HL-60/S4 (cell line): ENCODE data around the gene MAP2K7.
"Not testable (repeated sequence)": the region's sequence is repeated elsewhere in the genome, so short reads cannot be mapped to it uniquely, and the experiment has no call there.

ENCODE experiments used
- in situ Hi-C: fragments of 300-500 bp; cut with MboI; formaldehyde crosslinking; loops from 2 replicates; pipeline ENCODE4 v1.14.3; 2022; ENCODE audit warnings: low sequenced_read_pairs

The MAP2K7 gene

DNA sequence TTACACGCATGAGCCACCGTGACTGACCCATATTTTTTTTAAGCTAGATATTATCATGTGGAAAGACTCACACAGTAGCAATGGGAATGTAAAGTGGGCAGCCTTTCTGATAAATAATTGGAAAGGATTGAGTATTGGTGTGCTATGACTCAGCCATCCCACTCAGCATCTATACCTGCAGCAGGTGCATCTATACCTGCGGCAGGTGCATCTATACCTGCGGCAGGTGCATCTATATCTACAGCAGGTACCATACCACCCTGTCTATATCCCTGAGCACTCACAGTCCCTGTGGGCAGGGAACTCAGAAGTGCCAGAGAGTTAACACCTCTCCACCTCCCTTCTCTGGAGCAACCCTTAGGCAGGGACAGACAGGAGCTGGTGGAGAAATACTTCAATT, 20.6 kb upstream of the MAP2K7 start:
- in situ Hi-C loops: no loop called here

DNA sequence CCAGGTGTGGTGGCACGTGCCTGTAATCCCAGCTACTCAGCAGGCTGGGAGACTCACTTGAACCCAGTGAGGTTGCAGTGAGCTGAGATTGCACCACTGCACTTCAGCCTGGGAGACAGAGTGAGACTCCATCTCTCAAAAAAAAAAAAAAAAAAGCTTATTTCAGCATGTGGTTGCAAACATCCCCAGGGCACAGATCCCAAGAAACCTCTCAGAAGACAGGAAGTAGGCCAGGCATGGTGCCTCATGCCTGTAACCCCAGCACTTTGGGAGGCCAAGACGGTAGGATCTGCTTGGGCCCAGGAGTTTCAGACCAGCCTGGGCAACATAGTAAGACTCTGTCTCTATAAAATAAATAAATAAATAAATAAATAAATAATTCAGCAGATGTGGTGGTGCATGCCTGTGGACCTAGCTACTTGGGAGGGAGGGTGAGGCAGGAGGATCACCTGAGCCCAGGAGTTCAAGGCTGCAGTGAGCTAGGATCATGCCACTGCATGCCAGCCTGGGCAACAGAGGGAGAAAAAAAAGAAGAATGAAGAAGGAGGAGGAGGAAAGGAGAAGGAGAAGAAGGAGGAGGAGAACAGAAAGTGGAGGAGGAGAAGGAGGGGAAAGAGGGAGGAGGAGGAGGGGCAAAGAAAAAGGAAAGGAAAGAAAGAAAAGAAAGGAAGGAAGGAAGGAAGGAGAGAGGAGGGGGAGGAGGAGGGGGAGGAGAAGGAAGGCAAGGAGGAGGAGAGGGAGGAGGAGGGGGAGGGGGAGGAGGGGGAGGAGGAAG, 19.7 kb upstream of the MAP2K7 start:
- in situ Hi-C loops: no loop called here

- in situ Hi-C loops: no loop called here
Observed at GRCh38 chr19:7885818-7886217, 17.9 kb upstream of the MAP2K7 start.

GRCh38 chr19:7887408-7888144, 16.1 kb upstream of the MAP2K7 start:
- in situ Hi-C loops: no loop called here

DNA sequence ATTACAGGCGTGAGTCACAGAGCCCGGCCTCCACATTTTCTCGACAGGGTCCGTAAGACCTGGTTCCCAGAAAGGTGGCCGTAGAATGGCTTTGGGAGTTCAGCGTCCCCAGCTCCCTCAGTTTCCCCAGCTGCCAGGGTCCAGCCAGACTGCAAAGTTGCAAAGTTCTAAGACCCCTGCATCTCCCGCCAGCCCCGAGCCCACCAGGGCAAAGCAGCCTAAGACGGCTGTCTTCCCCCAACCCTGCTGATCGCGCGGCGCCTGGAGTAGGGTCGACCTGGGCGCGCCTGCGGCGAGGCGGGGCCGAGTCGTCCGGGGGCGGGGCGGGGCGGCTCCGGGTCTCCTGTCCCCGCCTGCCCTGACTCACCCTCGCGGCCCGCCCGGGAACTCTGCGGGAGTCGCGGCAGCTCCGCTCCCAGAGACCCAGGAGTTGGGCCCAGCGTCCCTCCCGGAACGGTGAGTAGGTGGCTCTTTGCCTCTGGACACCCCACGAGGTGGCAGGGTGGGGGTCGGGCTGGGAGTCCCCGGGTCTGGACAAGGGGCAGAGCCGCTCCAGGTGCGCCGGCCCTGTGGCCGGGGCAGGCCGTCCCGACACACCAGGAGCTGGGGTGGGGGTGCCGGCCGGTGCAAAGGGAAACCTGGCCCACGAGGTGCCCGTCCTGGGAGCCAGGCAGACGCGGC, 15.4 kb upstream of the MAP2K7 start, which contains the start of gene LRRC8E:
LRRC8E (plus strand) TSS at position 366 of the 681 bp plus-strand sequence. CDS start 7,094 bp downstream, outside the sequence.
- in situ Hi-C loops: no loop called here

DNA sequence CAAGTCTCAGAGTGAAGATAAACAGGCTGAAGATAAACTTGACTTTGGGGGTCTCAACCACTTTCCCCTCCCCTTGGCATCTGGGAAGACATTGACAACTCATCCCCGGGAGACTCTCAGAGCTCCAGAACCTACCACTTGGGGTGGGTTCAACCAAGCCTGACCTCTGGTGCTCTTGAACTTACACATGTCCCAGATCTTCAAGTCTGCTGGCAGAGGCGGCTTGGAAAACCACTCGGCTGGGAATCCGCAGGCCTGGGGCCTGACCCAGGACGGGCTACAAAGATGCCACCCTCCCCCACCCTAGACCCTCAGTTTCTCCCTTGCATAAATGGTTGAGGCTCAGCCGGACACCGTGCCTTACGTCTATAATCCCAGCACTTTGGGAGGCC, 14.9 kb upstream of the MAP2K7 start:
- in situ Hi-C loops: no loop called here

- in situ Hi-C loops: not testable (repeated sequence)
Observed at GRCh38 chr19:7893362-7894101, 10.1 kb upstream of the MAP2K7 start.

DNA sequence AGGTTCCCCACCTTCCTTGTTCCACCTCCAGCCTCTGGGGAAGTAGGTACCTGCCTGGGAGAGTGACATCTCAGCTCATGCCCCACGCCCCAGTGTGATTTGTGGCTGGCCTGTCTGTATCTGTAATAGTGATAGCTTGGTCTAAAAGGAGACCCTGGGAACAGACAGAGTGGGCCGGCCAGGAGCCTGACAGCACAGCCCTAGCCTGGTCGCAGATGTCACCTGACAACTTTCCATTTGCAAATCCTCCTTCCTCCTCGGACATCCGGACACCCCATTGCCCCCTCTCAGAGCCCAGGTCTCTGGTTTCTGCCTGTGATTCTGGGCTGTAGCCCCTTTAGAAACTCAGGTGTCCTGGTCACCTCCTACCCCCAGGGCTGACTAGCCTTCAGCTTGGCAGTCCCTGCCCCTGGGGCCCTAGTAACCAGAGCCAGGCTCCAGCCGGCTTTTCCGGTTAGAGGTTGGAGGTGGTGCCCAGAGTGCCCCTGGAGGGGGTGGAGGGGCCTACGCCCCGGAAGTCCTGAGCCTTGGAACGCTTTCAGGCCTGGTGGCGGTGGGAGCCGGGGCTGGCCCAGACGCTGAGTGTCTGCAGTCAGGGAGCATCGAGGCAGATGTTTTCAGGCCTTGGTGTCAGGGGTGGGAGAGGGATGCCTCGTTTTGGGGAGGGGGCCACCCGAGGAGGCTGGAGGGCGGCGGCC, 8.9 kb upstream of the MAP2K7 start:
- in situ Hi-C loops: no loop called here

DNA sequence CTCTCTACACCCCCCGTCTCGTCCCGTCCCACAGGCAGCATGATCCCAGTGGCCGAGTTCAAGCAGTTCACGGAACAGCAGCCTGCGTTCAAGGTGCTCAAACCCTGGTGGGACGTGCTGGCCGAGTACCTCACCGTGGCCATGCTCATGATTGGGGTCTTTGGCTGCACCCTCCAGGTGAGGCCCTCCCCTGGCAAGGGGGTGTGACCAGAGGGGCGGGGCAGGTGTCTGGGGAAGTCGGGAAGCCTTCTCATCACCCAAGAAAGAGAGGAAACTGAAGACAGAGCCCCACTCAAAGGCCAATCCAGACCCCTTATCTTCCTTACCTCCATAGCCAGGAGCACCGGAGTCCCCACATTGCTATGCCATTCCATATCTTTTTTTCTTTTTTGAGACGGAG, 8.1 kb upstream of the MAP2K7 start:
- in situ Hi-C loops: no loop called here

- in situ Hi-C loops: no loop called here
Observed at GRCh38 chr19:7897292-7897691, 6.4 kb upstream of the MAP2K7 start.

- in situ Hi-C loops: no loop called here
Observed at GRCh38 chr19:7898967-7899366, 4.7 kb upstream of the MAP2K7 start.

GRCh38 chr19:7899751-7900378, 3.8 kb upstream of the MAP2K7 start:
- in situ Hi-C loops: no loop called here

- in situ Hi-C loops: no loop called here
Observed at GRCh38 chr19:7900401-7900870, 3.2 kb upstream of the MAP2K7 start.

DNA sequence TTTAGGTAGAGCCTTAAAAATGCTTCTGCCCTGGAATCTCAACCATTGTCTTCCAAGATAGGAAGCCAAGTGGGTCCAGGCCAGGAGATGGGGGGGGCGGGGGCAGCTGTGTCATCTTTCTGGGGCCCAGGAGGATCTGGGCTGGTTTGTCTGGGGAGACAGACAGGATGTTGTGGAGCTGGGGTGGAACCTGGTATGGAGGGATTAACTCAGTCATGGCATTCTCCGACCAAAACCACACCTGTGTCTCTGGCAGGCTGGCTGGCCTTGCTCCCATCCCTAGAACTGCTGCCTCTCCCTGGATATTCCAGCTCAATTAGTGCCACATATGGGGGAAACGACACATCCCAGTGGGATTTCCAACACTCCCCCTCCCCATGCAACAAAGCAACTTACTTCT, 2.7 kb upstream of the MAP2K7 start:
- in situ Hi-C loops: no loop called here

GRCh38 chr19:7901337-7901736, 2.3 kb upstream of the MAP2K7 start:
- in situ Hi-C loops: no loop called here

- in situ Hi-C loops: no loop called here
Observed at GRCh38 chr19:7902796-7903243, 857 bp upstream of the MAP2K7 start.

- in situ Hi-C loops: no loop called here
Observed at GRCh38 chr19:7904074-7905020, 670 bp downstream of the MAP2K7 start.

- in situ Hi-C loops: no loop called here
Observed at GRCh38 chr19:7905268-7905667, 1.6 kb downstream of the MAP2K7 start.

DNA sequence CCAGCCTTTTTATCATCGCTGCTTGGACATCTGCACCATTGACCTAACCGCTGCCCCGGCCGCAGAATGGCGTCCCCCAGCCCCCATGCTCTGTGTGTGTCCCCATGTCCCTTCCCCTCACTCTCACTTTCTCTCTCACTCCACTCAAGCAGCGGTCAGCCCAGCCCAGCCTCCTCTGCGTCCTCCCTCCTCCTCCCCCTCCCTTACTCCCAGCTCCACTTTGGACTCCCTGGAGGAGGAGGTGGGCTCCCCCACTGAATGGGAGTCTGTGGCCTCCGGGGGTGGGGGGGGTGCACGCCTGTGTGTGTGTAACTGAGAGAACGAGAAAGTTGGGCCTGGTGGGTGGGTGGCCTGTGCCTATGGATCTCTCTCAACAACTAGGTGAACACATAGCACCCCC, 2.2 kb downstream of the MAP2K7 start:
- in situ Hi-C loops: no loop called here
